Esophagus squamous epithelium (tissue), 4 donors: Measurements from ENCODE around the gene RCAN2.

ENCODE experiments used
- POLR2A ChIP-seq, 4 donors: fragments of 450-650 bp; IDR thresholded peaks; one replicate each; pipeline ENCODE4 v1.6.1; 2017; ENCODE audit warnings: antibody characterized with exemption in 4 of 4, mild to moderate bottlenecking in 4 of 4, moderate library complexity in 3 of 4
- TF ChIP-seq, protein P1 (sequence below), 6 experiments: fragments of 450-650 bp in 4 of 6; fragments of 200-600 bp in 2 of 6; sonication (generic) in 2 of 6; IDR thresholded peaks; one replicate each; pipeline ENCODE4 v1.5.1; 2016 to 2019; ENCODE audit warnings: antibody characterized with exemption in 6 of 6, mild to moderate bottlenecking in 4 of 6, moderate library complexity in 4 of 6

DNA sequence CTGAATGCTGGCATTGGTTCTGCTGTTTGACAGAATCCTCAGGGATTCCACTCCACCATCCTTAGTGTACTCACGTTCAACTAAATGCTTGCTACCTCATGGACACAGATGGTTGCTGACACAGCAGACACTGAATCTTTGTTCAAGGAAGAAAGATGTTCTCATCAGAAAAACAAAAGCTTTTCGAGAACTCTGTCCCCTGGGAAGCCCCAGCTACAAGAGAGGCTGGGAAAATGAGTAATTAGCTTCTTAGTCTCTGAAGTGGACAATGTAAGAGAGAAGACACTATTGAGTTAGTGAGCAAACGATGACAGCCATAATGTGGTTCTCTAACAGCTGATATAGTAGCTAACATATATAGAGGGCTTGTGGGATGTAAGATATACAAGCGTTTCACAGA, 289.5 kb downstream of the RCAN2 start:
- TF ChIP-seq, protein P1, sequence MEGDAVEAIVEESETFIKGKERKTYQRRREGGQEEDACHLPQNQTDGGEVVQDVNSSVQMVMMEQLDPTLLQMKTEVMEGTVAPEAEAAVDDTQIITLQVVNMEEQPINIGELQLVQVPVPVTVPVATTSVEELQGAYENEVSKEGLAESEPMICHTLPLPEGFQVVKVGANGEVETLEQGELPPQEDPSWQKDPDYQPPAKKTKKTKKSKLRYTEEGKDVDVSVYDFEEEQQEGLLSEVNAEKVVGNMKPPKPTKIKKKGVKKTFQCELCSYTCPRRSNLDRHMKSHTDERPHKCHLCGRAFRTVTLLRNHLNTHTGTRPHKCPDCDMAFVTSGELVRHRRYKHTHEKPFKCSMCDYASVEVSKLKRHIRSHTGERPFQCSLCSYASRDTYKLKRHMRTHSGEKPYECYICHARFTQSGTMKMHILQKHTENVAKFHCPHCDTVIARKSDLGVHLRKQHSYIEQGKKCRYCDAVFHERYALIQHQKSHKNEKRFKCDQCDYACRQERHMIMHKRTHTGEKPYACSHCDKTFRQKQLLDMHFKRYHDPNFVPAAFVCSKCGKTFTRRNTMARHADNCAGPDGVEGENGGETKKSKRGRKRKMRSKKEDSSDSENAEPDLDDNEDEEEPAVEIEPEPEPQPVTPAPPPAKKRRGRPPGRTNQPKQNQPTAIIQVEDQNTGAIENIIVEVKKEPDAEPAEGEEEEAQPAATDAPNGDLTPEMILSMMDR (IDR thresholded peaks at IDR 0.05): no peak
- no peak for TF ChIP-seq POLR2A (IDR thresholded peaks at IDR 0.05)
